GM19452 (cell line): Measurements from ENCODE around the gene CCSER1.
"Not testable (repeated sequence)": the region's sequence is repeated elsewhere in the genome, so short reads cannot be mapped to it uniquely, and the experiment has no call there.

Experiments used
- ATAC-seq: cut with Tn5 transposase; IDR thresholded peaks from one replicate; pipeline ENCODE4 v1.9.1; 2021; ENCODE audit not compliant: unreplicated experiment

Gene CCSER1

GRCh38 chr4:91319556-91320268, 1192.5 kb downstream of the CCSER1 start:
- no peak for ATAC-seq

GRCh38 chr4:91322961-91323360, 1195.8 kb downstream of the CCSER1 start:
- ATAC-seq = no peak

GRCh38 chr4:91325495-91325894, 1198.3 kb downstream of the CCSER1 start:
- ATAC-seq = no peak

- not testable (repeated sequence) for ATAC-seq
Observed at GRCh38 chr4:91326167-91326566, 1199.0 kb downstream of the CCSER1 start.

GRCh38 chr4:91330555-91331137, 1203.5 kb downstream of the CCSER1 start:
- ATAC-seq = no peak

GRCh38 chr4:91340822-91341221, 1213.6 kb downstream of the CCSER1 start:
- ATAC-seq = no peak

- ATAC-seq = no peak
Observed at GRCh38 chr4:91345632-91346031, 1218.4 kb downstream of the CCSER1 start.

- not testable (repeated sequence) for ATAC-seq
Observed at GRCh38 chr4:91356496-91356895, 1229.3 kb downstream of the CCSER1 start.

- peak; percentile 57 for ATAC-seq
Observed at GRCh38 chr4:91358016-91358415, 1230.8 kb downstream of the CCSER1 start.

- ATAC-seq = not testable (repeated sequence)
Observed at GRCh38 chr4:91358621-91359020, 1231.4 kb downstream of the CCSER1 start.

- no peak for ATAC-seq
Observed at GRCh38 chr4:91359041-91360031, 1232.1 kb downstream of the CCSER1 start.

GRCh38 chr4:91362125-91362524, 1234.9 kb downstream of the CCSER1 start:
- ATAC-seq = no peak

GRCh38 chr4:91366554-91366953, 1239.4 kb downstream of the CCSER1 start:
- no peak for ATAC-seq

GRCh38 chr4:91369116-91369515, 1241.9 kb downstream of the CCSER1 start:
- ATAC-seq = no peak

GRCh38 chr4:91373546-91373945, 1246.4 kb downstream of the CCSER1 start:
- no peak for ATAC-seq

GRCh38 chr4:91405431-91405830, 1278.2 kb downstream of the CCSER1 start:
- not testable (repeated sequence) for ATAC-seq

- ATAC-seq = no peak
Observed at GRCh38 chr4:91422011-91422410, 1294.8 kb downstream of the CCSER1 start.

GRCh38 chr4:91426725-91427124, 1299.5 kb downstream of the CCSER1 start:
- no peak for ATAC-seq

GRCh38 chr4:91427171-91427570, 1300.0 kb downstream of the CCSER1 start:
- ATAC-seq = no peak

- ATAC-seq = no peak
Observed at GRCh38 chr4:91434631-91435030, 1307.4 kb downstream of the CCSER1 start.

- no peak for ATAC-seq
Observed at GRCh38 chr4:91436556-91436955, 1309.4 kb downstream of the CCSER1 start.

- no peak for ATAC-seq
Observed at GRCh38 chr4:91447168-91447567, 1320.0 kb downstream of the CCSER1 start.
